Hematopoietic multipotent progenitor cell treated with erythropoietin and hydrocortisone succinate and interleukin-3 and kit ligand, for 6 days (in vitro differentiated cells): ENCODE results near the gene KCTD21.

Source experiments
- DNase-seq: peaks from one replicate; pipeline ENCODE4 v3.0.0-alpha.2; 2015

Gene KCTD21

GRCh38 chr11:78138291-78138690 lies 50.1 kb downstream of the KCTD21 start:
- no peak for DNase-seq

GRCh38 chr11:78132475-78132874 lies 56.0 kb downstream of the KCTD21 start:
- peak; percentile 53 for DNase-seq

DNA sequence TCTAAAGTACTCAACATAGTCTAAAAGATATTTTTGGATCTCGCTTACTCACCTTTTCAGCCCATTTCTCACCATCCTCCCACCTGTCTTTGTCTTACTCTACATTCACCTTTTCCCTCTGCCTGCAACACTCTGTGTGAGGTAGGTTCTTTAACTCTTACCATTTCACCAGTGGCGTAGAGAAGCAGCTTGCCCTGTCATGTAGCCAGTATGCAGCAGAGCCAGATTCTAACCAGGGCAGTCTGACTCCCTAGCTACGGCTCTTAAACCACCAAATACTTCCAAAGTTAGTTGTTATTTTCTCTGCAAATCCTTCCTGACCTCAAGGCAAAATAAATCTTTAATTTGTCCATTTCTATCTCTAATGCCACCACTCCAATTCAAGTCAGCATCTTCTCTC lies 56.5 kb downstream of the KCTD21 start:
- no peak for DNase-seq

- DNase-seq = peak; percentile 50
These were observed 61.0 kb downstream of the KCTD21 start for GRCh38 chr11:78127403-78127802.
